ENCODE results near the gene FBXO38.

DNA sequence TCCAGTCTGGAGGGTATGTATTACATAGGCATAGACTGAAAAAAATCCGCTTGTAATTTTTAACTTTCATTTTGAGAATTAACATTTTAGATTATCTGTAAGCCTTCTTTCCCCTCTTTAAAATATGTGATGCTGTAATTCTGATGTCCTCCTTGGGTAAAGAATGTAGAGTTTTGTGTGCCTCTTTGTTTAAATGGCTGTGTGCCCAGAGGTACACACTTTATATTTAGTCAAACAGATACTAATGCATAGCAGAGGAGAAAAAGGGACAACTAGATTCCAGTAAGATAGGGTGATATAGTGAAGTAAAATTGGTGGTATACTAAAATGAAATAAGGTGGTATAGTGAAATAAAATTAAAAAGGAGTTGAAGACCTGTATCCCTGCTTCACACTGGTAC, 1.3 kb downstream of the FBXO38 start:
- TF ChIP-seq CTCF (conservative IDR thresholded peaks at IDR 0.05; ENCODE audit: low read length) (no peak), EZH2phosphoT487 (IDR thresholded peaks at IDR 0.05; ENCODE audit: borderline replicate concordance) (no peak)
